Astrocyte of the hippocampus (primary cell): ENCODE measurements around the gene STAMBP.
"Not testable (repeated sequence)": the region's sequence is repeated elsewhere in the genome, so short reads cannot be mapped to it uniquely, and the experiment has no call there.

Source experiments
- DNase-seq: peaks from one replicate; pipeline ENCODE4 v3.0.0; 2011; ENCODE audit warnings: low read depth, low spot score

STAMBP gene

DNA sequence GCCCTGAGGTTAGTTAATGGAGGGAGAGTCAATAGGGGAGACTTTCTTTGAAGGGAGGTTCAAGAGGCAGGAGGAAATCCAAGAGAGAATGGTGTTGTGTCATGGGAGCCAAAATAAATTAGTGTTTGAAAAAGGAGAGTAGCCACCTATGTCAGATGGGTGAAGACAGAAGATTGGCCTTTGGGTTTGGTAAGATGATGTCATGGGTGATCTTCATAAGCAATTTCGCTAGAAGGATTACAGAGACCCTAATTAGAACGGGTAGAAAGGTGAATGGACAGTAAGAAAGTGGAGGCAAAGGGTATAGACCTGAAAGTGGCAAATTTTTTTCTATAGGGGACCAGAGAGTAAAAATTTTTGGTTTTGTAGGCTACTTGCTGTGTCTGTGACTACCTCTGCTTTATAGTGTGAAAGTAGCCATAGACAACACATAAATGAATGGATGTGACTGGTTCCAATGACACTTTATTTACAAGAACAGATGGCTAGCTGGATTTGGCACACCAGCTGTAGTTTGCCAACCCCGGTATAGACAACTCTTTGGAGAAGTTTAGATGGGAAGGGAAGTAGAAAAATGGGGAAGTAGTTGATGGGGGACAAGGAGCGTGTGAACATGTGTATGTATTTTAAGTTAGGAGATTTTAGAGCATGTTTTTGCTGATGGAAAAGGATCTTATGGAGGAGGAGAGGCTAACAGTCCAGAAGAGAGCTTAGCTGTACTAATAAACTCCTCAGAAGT lies 9.3 kb downstream of the STAMBP start:
- DNase-seq, result no peak

DNA sequence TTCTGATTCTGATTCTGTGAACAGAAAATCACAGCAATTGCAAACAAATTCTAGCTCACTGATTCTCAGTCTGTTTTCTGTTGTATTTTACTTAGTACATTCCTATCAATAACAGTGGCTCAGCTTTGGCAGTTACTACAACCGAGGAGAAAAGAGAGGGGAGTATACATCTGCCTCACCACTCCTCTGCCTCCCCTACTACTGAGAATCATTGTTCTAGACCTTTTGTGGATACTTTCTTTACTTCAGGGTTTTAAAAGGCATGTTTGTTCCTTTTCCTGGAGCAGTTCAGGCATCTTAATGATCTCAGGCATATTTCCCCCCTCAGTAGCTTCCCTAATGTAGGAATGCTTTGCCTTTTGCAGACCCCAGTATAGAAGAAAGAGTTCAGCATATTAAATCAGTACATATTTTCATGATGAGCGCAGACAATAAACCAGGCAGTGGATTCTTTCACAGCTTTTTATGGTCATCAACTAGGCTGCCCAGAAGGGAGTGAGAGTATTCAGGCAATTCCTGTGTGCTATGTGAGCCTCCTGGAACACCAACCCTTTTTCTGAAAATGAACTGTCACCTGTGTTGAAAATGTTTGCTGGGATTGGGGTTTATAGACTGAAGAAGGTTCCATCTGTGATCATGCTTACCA lies 10.3 kb downstream of the STAMBP start:
- DNase-seq, result peak; percentile 60

DNA sequence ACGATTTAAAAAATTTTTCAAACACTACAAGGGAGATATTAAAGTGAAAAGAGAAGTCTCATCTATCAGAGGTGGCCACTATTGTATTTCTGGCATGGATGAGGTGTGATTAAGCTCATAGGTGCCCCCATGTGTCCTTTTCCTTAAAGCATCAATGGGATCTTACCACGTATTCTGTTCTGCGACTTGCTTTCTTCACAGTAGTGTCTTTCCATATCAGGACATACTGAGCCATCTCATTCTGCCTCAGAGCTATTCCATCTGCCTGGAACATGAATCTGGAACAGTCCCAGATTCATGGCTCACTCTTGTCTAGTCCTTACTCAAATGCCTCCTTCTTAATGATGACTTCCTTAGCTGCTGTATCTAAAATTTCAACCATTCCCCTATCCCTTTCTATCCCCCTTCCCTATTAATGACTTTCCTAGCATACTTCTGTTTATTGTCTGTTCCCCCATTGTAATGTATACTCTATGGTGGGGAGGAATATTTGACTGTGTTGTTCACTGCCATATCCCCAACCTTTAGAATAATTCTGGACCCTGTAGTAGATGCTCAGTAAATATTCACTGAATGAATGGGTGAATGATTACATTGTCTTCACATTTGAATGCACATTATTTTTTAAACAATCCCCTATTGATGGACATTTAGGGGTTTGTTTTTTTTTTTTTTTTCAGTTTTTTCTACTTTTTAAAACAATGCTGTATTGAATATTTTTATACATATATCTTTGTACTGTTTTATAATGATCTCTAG lies 11.1 kb downstream of the STAMBP start:
- peak; percentile 5 for DNase-seq

DNA sequence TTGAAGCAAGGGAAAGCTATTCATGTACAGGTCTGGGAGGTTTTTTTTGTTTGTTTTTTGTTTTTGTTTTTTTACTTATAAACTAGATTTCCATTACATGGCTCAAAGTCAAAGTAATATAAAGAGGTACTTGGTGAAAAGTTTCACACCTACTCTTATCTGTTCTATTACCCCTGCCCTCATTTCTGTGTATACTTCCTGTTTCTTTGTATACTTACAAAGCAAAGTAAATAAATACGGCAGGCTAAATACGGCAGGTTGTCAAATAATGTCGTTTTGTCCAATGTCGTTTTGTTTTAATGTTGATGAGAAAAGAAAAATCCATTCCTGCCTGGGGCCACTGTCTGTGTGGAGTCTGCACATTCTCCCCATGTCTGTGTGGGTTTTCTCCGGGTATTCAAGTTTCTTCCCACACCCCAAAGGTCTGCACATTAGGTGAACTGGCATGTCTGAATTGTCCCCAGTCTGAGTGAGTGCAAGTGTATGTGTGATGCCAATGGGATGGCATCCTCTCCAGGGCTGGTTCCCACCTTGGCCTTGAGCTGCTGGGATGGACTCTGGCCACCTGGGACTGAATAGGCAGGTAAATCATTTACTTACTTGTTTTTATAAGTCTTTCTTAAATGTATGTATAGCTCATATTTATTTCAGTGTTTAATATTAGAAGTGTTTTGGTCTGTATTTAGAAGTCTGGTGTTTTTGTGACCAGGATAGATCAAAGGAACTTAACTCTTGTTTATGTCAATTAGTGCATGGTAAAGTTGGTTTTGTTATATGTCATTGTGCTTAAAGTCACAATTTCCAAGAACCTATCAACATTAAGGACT lies 13.4 kb downstream of the STAMBP start:
- DNase-seq, result no peak

DNA sequence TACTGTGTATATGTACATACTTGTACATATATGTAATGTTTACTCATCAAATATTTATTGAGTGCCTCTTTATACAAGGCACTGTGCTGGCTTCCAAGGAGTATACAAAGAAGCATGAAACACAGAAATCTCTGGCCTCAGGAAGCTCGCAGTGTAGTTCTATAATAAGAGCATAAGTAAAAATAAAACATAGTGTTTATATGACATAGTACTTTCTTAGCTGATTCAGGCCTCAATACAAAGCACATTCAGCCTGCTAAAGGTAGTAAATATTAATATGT lies 13.9 kb downstream of the STAMBP start:
- DNase-seq, result no peak

DNA sequence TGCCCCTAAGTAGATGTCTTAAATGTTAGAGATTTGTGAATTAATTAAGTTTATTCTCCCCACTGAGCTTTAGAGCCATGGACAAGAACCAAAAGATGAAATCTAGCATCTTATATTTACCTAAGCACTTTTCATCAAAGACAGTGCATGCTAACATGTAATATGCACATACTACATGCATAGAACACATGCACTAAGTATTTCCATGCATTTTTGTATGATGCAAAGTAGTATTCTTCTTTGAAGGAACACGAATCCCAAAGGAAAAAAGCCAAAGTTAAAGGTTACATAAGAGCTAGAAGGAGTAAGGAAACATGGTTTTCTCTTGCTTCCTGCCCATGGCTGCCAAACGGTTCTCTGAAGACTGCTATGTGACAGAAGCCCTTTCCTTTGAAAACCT lies 15.3 kb downstream of the STAMBP start:
- DNase-seq, result no peak

DNA sequence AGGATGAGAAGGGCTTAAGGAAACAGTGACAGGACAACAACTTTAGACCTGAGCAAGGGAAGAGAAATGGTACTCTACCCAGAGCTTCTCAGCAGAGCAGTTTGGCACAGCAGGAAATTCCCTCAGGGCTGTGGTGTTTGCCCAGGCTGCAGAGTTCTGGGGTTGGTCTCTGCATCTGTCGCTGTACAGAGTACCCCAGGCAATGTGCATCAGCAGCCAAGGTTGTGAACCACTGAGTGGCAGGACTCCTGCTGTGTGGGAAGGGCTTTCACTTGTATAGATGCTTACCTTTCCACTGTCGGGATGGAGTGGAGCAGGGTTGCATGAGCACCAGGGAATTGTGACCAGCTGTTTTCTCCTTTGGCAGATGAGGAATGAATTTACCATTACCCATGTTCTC lies 21.2 kb downstream of the STAMBP start:
- DNase-seq, result no peak

DNA sequence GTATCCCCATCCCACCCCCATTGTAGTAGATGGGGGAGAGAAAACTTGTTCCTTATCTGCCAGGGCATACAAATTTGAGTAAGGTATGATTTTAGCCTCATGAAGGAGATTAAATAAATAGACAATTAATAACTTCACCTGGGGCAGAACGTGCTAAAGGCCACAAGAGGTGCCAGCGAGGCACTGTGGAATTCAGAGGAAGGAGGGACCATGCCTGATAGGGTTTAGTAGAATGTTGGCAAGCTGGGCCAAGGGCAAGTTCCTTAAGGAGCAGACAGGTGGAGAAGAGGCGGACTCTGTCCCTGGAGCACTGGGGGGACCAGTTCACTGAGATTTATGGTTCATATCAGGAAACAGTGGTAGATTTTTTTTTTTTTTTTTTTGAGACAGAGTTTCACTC lies 22.5 kb downstream of the STAMBP start:
- no peak for DNase-seq

DNA sequence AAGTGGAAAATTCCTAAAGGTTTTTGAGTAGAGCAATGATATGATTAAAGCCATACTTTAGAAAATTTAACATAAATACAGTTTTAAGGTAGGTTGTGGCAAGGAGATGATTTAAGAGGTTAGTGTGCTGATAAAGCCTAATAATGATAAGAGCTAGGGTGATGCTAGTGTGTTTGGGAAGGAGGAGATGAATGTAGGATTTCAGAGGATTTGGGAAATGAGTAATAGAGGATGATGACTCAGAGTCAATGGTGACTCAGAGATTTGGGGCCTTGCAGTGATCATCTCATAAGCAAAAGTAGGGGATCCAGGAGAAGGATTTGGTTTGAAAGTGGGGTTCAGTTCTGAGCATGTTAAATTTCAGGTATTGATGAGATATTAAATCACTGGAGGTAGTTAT lies 23.3 kb downstream of the STAMBP start:
- peak; percentile 40 for DNase-seq

DNA sequence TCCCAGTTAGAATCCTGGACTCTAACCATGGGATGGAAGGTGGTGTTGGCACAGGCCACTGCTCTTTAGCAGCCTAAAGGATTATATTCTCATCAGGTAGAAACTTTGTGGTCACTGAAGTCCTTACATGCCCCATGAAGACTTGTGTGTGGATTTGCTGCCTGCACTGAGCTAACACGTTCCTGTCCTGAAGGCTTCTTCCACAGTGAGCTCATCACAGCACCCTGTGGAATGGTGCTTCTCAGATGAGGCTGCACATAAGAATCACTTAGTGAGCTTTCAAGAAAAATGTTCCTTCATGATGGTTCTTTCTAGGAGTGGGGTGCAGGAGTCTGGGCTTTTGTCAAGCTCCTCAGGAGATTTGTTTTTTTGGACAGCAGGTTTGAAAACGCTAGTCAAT lies 26.8 kb downstream of the STAMBP start:
- no peak for DNase-seq

DNA sequence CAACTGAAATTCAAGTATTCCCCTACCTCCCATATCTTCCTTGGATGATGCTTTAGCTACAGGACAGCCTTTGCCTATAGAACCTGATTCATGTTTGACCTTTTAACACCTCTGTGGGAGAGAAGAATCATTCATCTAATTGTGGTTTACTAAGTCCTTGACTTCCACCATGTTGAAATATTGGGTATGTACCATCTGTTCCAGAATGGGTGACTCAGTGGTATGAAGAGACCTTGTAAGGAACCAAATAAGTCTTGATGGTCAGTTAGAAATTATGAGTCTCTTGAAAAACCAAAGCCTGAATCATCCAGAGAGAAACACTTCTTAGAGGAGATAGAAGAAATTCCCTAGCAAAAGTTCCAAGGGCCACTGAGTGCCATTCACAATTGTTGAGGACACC lies 27.5 kb downstream of the STAMBP start:
- peak; percentile 31 for DNase-seq

DNA sequence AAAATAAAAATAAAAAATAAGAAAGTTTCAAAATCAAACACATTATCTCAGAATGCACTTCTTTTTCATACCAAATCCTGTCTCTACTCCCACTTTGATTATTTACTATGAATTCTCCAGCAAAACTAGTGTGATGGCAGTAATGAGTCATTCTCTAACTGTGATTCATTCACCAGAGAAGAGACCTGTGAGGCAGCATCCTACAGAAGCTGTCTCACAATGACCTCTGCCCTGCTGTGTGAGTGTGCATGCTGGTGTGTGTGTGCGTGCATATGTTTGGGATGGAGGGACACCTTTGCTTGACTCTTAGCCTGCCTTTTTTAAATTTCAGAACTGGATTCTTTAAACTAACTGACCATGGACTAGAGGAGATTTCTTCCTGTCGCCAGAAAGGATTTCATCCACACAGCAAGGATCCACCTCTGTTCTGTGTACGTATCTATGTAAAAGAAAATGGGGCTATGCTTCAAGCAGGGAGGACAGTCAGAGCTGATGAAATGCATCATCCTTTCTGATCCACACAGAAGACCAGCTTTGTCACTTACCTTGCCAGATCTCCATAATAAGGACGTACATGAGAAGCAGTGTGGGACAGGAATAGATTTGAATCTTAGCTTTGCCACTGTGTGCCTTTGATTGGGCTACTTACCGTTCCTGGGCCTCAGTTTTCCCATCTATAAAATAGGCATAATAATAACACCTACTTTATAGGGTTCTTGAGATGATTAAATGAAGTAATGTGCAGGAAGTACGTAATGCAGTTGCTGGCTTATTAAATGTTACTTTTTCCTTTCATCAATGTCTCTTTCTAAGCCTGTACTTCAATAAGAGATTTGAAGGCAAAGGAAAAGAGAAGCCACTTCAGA lies 31.2 kb downstream of the STAMBP start:
- peak; percentile 61 for DNase-seq

DNA sequence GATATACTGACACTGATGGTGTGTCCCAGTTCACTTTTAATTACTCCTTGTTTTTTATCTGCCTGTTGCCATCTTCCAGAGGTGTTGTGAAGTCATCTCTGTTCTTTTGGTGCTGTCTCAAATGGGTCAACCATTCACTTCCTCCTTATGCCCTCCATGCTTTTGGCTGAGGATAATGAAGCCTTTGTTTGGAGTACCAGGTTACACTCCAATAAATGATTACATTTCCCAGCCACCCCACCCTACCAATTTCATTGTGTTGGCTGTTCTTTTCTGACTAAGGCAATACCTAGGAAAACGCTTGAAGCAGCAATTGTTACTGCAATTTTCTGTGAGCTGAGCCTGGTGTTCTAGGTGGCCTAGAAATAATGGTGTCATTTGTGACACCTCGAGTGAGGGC lies 34.2 kb downstream of the STAMBP start:
- DNase-seq, result no peak

DNA sequence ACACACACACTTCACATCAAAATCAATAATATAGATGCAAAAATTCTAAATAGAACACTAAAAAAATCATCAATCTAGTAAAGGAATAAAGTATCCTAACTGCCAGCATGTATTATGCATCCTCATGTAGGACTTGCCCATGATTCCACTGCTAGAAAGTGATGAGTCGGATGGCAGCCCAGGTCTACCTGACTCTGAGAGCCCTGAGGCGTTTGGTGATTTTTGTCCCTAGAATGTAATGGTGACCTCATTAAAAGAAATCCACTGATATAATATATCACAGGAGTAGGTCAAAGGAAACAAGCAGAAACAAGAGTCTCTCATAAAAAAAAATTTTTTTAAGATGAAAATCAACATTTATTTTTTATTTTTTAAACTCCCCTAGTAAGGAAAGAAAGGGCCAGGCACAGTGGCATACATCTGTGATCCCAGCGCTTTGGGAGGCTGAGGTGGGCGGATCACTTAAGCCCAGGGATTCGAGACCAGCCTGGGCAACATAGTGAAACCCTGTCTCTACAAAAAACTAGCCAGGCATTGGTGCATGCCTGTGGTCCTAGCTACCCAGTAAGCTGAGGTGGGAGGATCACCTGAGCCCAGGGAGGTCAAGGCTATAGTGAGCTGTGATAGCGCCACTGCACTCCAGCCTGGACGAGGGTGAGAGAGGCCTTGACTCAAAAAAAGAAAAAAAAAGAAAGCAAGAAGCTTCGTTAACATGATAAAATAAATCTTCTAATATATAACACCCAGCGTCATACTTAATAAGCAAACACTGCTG lies 39.6 kb downstream of the STAMBP start:
- no peak for DNase-seq

DNA sequence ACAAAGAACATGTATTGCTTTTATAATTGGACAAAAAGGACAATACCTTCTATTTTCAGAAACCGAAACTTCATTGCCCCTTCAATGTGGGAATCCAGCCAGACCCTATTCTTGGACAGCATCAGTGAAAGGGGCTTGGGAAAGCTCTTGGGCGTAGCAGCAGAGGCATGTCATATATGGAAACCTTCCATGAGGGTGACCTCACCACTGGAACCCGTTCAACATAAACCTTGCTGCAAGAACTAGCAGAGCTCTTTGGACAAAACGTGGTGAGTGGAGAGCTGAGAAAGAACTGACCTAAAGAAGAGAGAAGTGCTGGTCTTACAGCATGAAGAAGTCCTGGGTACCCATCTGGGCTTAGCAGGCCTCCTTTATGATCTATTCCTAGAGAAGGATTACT lies 41.3 kb downstream of the STAMBP start:
- peak; percentile 98 for DNase-seq

DNA sequence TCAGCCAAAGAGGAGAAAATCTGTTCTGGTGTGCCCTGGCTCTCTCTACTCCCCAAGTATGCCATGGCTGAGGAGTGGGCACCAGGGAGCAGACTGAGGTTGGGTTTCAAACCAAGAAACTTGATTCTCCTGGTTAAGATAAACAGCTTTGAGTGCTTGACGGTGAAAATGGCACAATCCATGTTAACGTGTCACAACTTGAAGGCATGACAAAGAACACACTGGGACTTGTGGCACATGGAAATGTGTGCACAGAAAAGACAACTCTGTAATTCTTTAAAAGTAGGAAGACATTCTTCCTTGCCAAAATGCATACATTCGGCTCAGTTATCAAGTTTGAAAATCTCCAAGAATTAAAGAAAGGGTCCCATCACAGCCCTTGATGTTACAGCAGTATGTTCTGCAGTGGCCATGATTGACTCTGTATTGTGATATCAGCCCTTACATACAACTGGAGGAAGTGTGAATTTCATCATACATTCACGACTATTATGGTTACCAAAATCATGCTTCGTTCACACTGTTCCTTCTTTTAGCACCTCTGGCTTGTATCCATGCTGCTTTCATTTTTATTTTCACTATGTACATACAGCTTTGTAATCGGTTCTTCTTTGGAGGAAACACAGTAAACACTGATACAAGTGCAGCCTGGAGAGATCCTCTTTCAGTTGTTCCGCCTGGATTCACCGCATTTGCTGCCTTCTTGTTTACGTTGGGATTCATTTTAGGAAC lies 48.5 kb downstream of the STAMBP start:
- DNase-seq, result no peak

DNA sequence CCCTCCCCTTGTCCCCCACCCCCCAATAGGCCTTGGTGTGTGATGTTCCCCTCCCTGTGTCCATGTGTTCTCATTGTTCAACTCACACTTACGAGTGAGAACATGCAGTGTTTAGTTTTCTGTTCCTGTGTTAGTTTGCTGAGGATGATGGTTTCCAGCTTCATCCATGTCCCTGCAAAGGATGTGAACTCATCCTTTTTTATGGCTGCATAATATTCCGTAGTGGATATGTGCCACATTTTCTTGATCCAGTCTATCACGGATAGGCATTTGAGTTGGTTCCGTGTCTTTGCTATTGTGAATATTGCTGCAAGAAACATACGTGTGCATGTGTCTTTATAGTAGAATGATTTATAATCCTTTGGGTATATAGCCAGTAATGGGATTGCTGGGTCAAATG lies 49.2 kb downstream of the STAMBP start:
- not testable (repeated sequence) for DNase-seq

DNA sequence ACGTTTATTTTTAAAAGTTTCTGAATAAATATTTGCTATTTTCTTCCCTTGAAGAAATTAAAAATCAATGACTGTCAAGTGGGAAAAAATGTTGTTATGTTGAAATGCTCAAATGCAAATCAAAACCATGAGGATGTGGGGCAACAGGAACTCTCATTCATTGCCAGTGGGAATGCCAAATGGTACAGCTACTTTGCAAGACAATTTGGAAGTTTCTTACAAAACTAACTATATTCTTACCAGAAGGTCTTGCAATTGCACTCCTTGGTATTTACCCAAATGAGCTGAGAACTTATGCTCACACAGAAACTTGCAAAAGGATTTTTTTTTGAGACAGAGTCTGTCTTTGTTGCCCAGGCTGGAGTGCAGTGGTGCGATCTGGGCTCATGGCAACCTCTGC lies 56.6 kb downstream of the STAMBP start:
- no peak for DNase-seq

DNA sequence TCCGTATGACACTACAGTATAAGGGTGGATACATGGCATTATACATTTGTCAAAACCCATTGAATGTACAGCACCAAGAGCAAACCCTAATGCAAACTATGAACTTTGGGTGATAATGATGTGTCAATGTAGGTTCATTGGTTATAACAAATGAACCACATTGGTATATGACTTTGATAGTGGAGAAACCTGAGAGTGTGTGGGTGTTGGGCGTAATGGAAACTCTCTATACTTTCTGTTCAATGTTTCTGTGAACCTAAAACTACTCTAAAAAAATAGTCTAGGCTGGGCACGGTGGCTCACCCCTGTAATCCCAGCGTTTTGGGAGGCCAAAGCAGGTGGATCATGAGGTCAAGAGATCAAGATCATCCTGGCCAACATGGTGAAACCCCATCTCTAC lies 57.6 kb downstream of the STAMBP start:
- DNase-seq, result no peak
